HepG2 (cell line): ENCODE measurements around the gene TPM2. TPM values are rescaled to one million over a fixed set of nuclear protein-coding genes. Genes with fewer than 3 reads are reported as not detected.

Experiments
- GLI4 ChIP-seq: sonication (generic); formaldehyde crosslinking; IDR thresholded peaks from 2 replicates; pipeline ENCODE4 v1.5.1; 2020; ENCODE audit warnings: missing genetic modification reagents, mild to moderate bottlenecking, moderate library complexity, borderline replicate concordance
- IKZF1 ChIP-seq: fragments of 450-650 bp; IDR thresholded peaks from 2 replicates; pipeline ENCODE4 v1.7.1; 2016
- MEF2D ChIP-seq: sonication (generic); formaldehyde crosslinking; IDR thresholded peaks from 2 replicates; pipeline ENCODE4 v1.5.1; 2020; ENCODE audit warnings: mild to moderate bottlenecking, missing genetic modification reagents
- SCMH1 ChIP-seq: sonication (generic); formaldehyde crosslinking; IDR thresholded peaks from 2 replicates; pipeline ENCODE4 v1.9.0; 2021; ENCODE audit warnings: missing genetic modification reagents, mild to moderate bottlenecking, borderline replicate concordance
- SETDB1 ChIP-seq: sonication (generic); formaldehyde crosslinking; IDR thresholded peaks from 2 replicates; pipeline ENCODE4 v1.5.1; 2020; ENCODE audit warnings: missing genetic modification reagents, mild to moderate bottlenecking, borderline replicate concordance
- SPEN ChIP-seq: sonication (generic); formaldehyde crosslinking; IDR thresholded peaks from 2 replicates; pipeline ENCODE4 v1.5.1; 2020; ENCODE audit warnings: low read depth, mild to moderate bottlenecking, missing genetic modification reagents
- THAP11 ChIP-seq: IDR thresholded peaks from 2 replicates; pipeline ENCODE4 v1.6.1; 2016; ENCODE audit warnings: missing biosample characterization, missing genetic modification reagents
- THYN1 ChIP-seq: sonication (generic); formaldehyde crosslinking; IDR thresholded peaks from 2 replicates; pipeline ENCODE4 v1.8.1; 2023; ENCODE audit warnings: low read depth, mild to moderate bottlenecking, moderate library complexity, missing genetic modification reagents, borderline replicate concordance
- ZNF180 ChIP-seq: sonication (generic); formaldehyde crosslinking; IDR thresholded peaks from 2 replicates; pipeline ENCODE4 v1.4.0; 2020; ENCODE audit warnings: low read depth, missing genetic modification reagents, borderline replicate concordance
- ZNF224 ChIP-seq: sonication (generic); formaldehyde crosslinking; IDR thresholded peaks from 2 replicates; pipeline ENCODE4 v1.5.0; 2020; ENCODE audit warnings: mild to moderate bottlenecking, missing genetic modification reagents
- ZNF7 ChIP-seq: IDR thresholded peaks from 2 replicates; pipeline ENCODE4 v1.6.1; 2016; ENCODE audit warnings: missing biosample characterization, missing genetic modification reagents
- polyA plus RNA-seq, 8 experiments: library from polyadenylated mRNA; depleted of rRNA in 3 of 8; stranded (reverse) in 7 of 8; unstranded in 1 of 8; fragments of >200 nt; fragmentation: Illumina TruSeq in 4 of 8; extraction: Trizol in 4 of 8; gene quantifications; 2 replicates each; pipeline versions ENCODE4 v1.2.1 to v1.2.3, GENCODE V29; 2011 to 2016; ENCODE audit warnings: low read depth in 4 of 8, missing spikeins in 1 of 8, mixed read lengths in 1 of 8; ENCODE audit not compliant: insufficient read depth in 1 of 8
- total RNA-seq, 5 experiments: library from RNA; depleted of rRNA; stranded (reverse); fragments of >200 nt; fragmentation: Illumina TruSeq; extraction: Trizol; gene quantifications; 2 replicates each; pipeline ENCODE4 v1.2.3, GENCODE V29; 2016; ENCODE audit warnings: low read depth in 1 of 5
- TF ChIP-seq, protein P1 (sequence below): sonication (generic); formaldehyde crosslinking; IDR thresholded peaks from 2 replicates; pipeline ENCODE4 v1.4.0; 2020; ENCODE audit warnings: missing genetic modification reagents, mild to moderate bottlenecking, borderline replicate concordance
- TF ChIP-seq, protein P2 (sequence below): sonication (generic); formaldehyde crosslinking; conservative IDR thresholded peaks from 2 replicates; pipeline ENCODE4 v1.8.0; 2022; ENCODE audit warnings: missing genetic modification reagents
- TF ChIP-seq, protein P3 (sequence below): sonication (generic); formaldehyde crosslinking; IDR thresholded peaks from 2 replicates; pipeline ENCODE4 v1.4.0; 2020; ENCODE audit warnings: missing genetic modification reagents
- TF ChIP-seq, protein P4 (sequence below): sonication (generic); formaldehyde crosslinking; IDR thresholded peaks from 2 replicates; pipeline ENCODE4 v1.4.0; 2020; ENCODE audit warnings: mild to moderate bottlenecking, missing genetic modification reagents
- TF ChIP-seq, protein P5 (sequence below): sonication (generic); formaldehyde crosslinking; IDR thresholded peaks from 2 replicates; pipeline ENCODE4 v1.9.0; 2021; ENCODE audit warnings: missing genetic modification reagents, borderline replicate concordance

The TPM2 gene
- total and polyA plus RNA-seq, 2 of the 13 experiments (the other 11 are each of a cell fraction or from before 2014, with no cell fraction given): 3.1 to 10.7 TPM

DNA sequence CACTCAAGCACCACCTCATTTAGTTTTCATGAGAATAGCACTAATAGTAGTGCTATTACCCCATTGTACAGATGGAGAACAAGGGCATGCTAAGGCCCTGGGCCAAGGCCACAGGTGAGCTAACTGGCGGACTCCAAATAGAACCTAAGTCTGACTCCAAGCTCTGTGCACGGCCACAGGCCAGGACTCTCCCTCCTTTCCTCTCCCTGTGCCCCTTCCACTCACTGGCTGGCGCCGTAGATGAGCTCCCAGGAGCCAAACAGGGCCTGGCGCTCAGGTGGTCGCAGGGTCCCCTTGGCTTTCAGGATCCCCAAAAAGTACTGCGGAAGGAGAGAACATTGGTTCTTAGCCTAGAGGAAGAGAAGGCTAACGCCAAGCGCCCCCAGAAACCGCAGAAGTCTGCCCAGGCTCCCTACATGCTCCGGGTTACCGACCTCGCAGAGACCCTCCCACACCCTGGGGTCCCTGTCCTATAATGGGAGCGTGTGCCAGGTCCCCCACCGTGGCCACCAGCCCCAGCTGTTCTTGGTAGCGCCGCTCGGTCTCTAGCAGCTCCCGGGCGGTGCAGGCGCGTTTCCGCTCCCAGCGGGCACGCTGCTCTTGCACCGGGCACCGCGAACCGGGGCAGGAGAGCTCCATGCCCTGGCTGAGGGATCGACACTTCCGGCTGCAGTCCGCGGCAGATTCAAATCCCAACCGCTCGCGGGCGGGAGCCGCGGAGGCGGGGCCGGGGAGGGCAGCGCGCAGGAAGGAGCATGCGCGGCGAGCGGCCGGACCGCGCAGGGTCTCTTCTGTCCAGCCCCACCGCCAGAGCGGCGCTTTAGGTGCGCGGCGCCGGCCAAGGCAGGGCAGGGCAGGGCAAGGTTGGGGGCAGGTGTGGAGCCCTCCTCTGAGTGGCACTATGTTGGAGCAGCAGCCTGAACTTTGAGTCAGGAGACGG, 24.9 kb downstream of the TPM2 start, which contains the start of gene ARHGEF39 (continued):
- TF ChIP-seq ZNF7 (CRISPR knock-in tag): no peak
- TF ChIP-seq IKZF1: no peak
- no peak for TF ChIP-seq SCMH1 (CRISPR knock-in tag)
- TF ChIP-seq, protein P1, sequence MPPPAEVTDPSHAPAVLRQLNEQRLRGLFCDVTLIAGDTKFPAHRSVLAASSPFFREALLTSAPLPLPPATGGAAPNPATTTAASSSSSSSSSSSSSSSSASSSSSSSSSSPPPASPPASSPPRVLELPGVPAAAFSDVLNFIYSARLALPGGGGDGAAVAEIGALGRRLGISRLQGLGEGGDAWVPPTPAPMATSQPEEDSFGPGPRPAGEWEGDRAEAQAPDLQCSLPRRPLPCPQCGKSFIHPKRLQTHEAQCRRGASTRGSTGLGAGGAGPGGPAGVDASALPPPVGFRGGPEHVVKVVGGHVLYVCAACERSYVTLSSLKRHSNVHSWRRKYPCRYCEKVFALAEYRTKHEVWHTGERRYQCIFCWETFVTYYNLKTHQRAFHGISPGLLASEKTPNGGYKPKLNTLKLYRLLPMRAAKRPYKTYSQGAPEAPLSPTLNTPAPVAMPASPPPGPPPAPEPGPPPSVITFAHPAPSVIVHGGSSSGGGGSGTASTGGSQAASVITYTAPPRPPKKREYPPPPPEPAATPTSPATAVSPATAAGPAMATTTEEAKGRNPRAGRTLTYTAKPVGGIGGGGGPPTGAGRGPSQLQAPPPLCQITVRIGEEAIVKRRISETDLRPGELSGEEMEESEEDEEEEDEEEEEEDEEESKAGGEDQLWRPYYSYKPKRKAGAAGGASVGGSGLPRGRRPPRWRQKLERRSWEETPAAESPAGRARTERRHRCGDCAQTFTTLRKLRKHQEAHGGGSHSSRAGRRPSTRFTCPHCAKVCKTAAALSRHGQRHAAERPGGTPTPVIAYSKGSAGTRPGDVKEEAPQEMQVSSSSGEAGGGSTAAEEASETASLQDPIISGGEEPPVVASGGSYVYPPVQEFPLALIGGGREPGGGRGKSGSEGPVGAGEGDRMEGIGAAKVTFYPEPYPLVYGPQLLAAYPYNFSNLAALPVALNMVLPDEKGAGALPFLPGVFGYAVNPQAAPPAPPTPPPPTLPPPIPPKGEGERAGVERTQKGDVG (CRISPR knock-in tag): no peak
- no peak for TF ChIP-seq ZNF224 (CRISPR knock-in tag)
- peak; percentile 78 for TF ChIP-seq SPEN (CRISPR knock-in tag)
- TF ChIP-seq MEF2D (CRISPR knock-in tag): 0 out of 2 replicates have a peak, but pooled peaks have one; percentile 7
- TF ChIP-seq, protein P2, sequence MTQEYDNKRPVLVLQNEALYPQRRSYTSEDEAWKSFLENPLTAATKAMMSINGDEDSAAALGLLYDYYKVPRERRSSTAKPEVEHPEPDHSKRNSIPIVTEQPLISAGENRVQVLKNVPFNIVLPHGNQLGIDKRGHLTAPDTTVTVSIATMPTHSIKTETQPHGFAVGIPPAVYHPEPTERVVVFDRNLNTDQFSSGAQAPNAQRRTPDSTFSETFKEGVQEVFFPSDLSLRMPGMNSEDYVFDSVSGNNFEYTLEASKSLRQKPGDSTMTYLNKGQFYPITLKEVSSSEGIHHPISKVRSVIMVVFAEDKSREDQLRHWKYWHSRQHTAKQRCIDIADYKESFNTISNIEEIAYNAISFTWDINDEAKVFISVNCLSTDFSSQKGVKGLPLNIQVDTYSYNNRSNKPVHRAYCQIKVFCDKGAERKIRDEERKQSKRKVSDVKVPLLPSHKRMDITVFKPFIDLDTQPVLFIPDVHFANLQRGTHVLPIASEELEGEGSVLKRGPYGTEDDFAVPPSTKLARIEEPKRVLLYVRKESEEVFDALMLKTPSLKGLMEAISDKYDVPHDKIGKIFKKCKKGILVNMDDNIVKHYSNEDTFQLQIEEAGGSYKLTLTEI (CRISPR knock-in tag): no peak
- TF ChIP-seq, protein P3, sequence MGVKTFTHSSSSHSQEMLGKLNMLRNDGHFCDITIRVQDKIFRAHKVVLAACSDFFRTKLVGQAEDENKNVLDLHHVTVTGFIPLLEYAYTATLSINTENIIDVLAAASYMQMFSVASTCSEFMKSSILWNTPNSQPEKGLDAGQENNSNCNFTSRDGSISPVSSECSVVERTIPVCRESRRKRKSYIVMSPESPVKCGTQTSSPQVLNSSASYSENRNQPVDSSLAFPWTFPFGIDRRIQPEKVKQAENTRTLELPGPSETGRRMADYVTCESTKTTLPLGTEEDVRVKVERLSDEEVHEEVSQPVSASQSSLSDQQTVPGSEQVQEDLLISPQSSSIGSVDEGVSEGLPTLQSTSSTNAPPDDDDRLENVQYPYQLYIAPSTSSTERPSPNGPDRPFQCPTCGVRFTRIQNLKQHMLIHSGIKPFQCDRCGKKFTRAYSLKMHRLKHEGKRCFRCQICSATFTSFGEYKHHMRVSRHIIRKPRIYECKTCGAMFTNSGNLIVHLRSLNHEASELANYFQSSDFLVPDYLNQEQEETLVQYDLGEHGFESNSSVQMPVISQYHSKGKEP (CRISPR knock-in tag): peak; percentile 43; the same call in 1 of the 2 replicates
- peak; percentile 86 for TF ChIP-seq THAP11 (CRISPR knock-in tag)
- TF ChIP-seq, protein P4, sequence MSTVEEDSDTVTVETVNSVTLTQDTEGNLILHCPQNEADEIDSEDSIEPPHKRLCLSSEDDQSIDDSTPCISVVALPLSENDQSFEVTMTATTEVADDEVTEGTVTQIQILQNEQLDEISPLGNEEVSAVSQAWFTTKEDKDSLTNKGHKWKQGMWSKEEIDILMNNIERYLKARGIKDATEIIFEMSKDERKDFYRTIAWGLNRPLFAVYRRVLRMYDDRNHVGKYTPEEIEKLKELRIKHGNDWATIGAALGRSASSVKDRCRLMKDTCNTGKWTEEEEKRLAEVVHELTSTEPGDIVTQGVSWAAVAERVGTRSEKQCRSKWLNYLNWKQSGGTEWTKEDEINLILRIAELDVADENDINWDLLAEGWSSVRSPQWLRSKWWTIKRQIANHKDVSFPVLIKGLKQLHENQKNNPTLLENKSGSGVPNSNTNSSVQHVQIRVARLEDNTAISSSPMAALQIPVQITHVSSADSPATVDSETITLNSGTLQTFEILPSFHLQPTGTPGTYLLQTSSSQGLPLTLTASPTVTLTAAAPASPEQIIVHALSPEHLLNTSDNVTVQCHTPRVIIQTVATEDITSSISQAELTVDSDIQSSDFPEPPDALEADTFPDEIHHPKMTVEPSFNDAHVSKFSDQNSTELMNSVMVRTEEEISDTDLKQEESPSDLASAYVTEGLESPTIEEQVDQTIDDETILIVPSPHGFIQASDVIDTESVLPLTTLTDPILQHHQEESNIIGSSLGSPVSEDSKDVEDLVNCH (CRISPR knock-in tag): no peak
- TF ChIP-seq GLI4 (CRISPR knock-in tag): peak; percentile 74; the same call in 1 of the 2 replicates
- no peak for TF ChIP-seq THYN1 (CRISPR knock-in tag)
- no peak for TF ChIP-seq ZNF180 (CRISPR knock-in tag)
- TF ChIP-seq, protein P5, sequence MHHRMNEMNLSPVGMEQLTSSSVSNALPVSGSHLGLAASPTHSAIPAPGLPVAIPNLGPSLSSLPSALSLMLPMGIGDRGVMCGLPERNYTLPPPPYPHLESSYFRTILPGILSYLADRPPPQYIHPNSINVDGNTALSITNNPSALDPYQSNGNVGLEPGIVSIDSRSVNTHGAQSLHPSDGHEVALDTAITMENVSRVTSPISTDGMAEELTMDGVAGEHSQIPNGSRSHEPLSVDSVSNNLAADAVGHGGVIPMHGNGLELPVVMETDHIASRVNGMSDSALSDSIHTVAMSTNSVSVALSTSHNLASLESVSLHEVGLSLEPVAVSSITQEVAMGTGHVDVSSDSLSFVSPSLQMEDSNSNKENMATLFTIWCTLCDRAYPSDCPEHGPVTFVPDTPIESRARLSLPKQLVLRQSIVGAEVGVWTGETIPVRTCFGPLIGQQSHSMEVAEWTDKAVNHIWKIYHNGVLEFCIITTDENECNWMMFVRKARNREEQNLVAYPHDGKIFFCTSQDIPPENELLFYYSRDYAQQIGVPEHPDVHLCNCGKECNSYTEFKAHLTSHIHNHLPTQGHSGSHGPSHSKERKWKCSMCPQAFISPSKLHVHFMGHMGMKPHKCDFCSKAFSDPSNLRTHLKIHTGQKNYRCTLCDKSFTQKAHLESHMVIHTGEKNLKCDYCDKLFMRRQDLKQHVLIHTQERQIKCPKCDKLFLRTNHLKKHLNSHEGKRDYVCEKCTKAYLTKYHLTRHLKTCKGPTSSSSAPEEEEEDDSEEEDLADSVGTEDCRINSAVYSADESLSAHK: no peak
- no peak for TF ChIP-seq SETDB1 (CRISPR knock-in tag)
